Natural killer cell (primary cell): ENCODE data around the gene PDE4B. TPM values are rescaled to one million over a fixed set of nuclear protein-coding genes. Genes with fewer than 3 reads are reported as not detected.

Experiments used
- ATAC-seq, 3 donors: fragments of 150-1000 bp in 2 of 3; fragments of 200-7000 bp in 1 of 3; cut with Tn5 transposase; 1 replicate in 1 of 3; 2 replicates in 2 of 3; pipeline ENCODE4 v1.10.0; 2021; ENCODE audit warnings: mild to moderate bottlenecking in 2 of 3, moderate library complexity in 2 of 3
- DNase-seq, 2 donors: peaks; one replicate each; pipeline versions ENCODE4 v3.0.0 to v3.0.0-alpha.2; 2013 to 2021; ENCODE audit warnings: mixed read lengths in 1 of 2
- H3K27ac ChIP-seq: one replicate; pipeline ENCODE4 v1.5.1; 2013; ENCODE audit warnings: mild to moderate bottlenecking, low read length
- H3K27me3 ChIP-seq: one replicate; pipeline ENCODE4 v1.6.1; 2013; ENCODE audit warnings: low read length; ENCODE audit not compliant: control insufficient read depth, insufficient read depth
- H3K36me3 ChIP-seq: one replicate; pipeline ENCODE4 v1.6.1; 2013; ENCODE audit warnings: low read length; ENCODE audit not compliant: control insufficient read depth, insufficient read depth
- H3K4me1 ChIP-seq: one replicate; pipeline ENCODE4 v1.6.1; 2013; ENCODE audit warnings: low read length; ENCODE audit not compliant: control insufficient read depth, insufficient read depth
- H3K4me3 ChIP-seq: one replicate; pipeline ENCODE4 v1.5.1; 2013; ENCODE audit warnings: low read length
- H3K9me3 ChIP-seq: one replicate; pipeline ENCODE4 v1.6.1; 2013; ENCODE audit warnings: low read length; ENCODE audit not compliant: control insufficient read depth, insufficient read depth
- H3K27ac Mint-ChIP-seq, 2 donors: one replicate each; pipeline ENCODE4 v1.8.0; 2022; ENCODE audit warnings: mild to moderate bottlenecking in 2 of 2, mixed read lengths in 2 of 2, moderate library complexity in 1 of 2
- H3K27me3 Mint-ChIP-seq, 2 donors: one replicate each; pipeline ENCODE4 v1.8.0; 2022; ENCODE audit warnings: low read depth in 2 of 2, mixed read lengths in 2 of 2
- H3K36me3 Mint-ChIP-seq: one replicate; pipeline ENCODE4 v1.8.0; 2022; ENCODE audit warnings: mixed read lengths
- H3K4me1 Mint-ChIP-seq, 2 donors: one replicate each; pipeline ENCODE4 v1.8.0; 2022; ENCODE audit warnings: mixed read lengths in 2 of 2
- H3K4me3 Mint-ChIP-seq: one replicate; pipeline ENCODE4 v1.8.0; 2022; ENCODE audit warnings: mild to moderate bottlenecking, moderate library complexity, mixed read lengths
- H3K9me3 Mint-ChIP-seq, 2 donors: one replicate each; pipeline ENCODE4 v1.8.0; 2022; ENCODE audit warnings: mixed read lengths in 2 of 2
- CTCF ChIP-seq: fragments of 200-600 bp; IDR thresholded peaks from one replicate; pipeline ENCODE4 v1.8.0; 2022; ENCODE audit warnings: antibody characterized with exemption
- WGBS: methylation state at CpG from one replicate; pipeline ENCODE4 v1.1.7; 2013; ENCODE audit warnings: missing lambda C conversion rate; ENCODE audit not compliant: insufficient coverage; 5-methylcytosine and 5-hydroxymethylcytosine counted together
- intact Hi-C: fragments of 100-400 bp; cut with micrococcal nuclease; formaldehyde crosslinking; loops from one replicate; pipeline ENCODE4 v1.14.2; 2022
- total RNA-seq, 4 donors: library from RNA; stranded (reverse); fragments of 120-200 nt in 1 of 4; gene quantifications; one replicate each; pipeline versions ENCODE4 v1.2.3 to v1.2.4, GENCODE V29; 2013 to 2022

Gene PDE4B
- total RNA-seq, 3 donors from 2014 or later (not counting 1 experiment from before 2014, with no cell fraction given), result 18.0 to 42.4 (median 25.5) TPM

GRCh38 chr1:66276218-66276617, 483.5 kb downstream of the PDE4B start:
- Mint-ChIP-seq H3K4me1 (peaks cover 29 to 31% of the 10 kb centered on the region in 2 donors), H3K27me3 (peaks cover 0 to 21% of the 10 kb centered on the region in 2 donors), H3K4me3 (peak overlapping the region; percentile 69), H3K9me3 (no peaks in the 10 kb centered on the region), H3K27ac (peak overlapping the region; percentile 64 to 74), H3K36me3 (no peaks in the 10 kb centered on the region)
- TF ChIP-seq CTCF, result no peak
- Histone ChIP-seq H3K36me3 (no peaks in the 10 kb centered on the region), H3K27ac (peak overlapping the region; percentile 25), H3K4me3 (no peak overlapping the region), H3K27me3 (no peaks in the 10 kb centered on the region), H3K9me3 (no peaks in the 10 kb centered on the region), H3K4me1 (peaks cover 24% of the 10 kb centered on the region)
- intact Hi-C loops, result loop anchor here (5.0 kb wide), 1 partner anchor 56 kb away; no protein-coding TSS in a partner anchor
- no CpG with 5 or more reads among the region's 3 CpGs for WGBS
- ATAC-seq (peak; percentile 57 to 81 (median 75)), DNase-seq (peak in 1 of 2 donors; percentile 65)

GRCh38 chr1:66278260-66279021, 485.7 kb downstream of the PDE4B start:
- DNase-seq, result no peak
- ATAC-seq, result no peak
- Mint-ChIP-seq H3K4me1 (peaks cover 29 to 31% of the 10 kb centered on the region in 2 donors), H3K27me3 (peaks cover 0 to 15% of the 10 kb centered on the region in 2 donors), H3K36me3 (no peaks in the 10 kb centered on the region), H3K9me3 (no peaks in the 10 kb centered on the region), H3K4me3 (no peak overlapping the region), H3K27ac (no peak overlapping the region)
- H3K27me3 ChIP-seq, result no peaks in the 10 kb centered on the region
- TF ChIP-seq CTCF, result no peak
- intact Hi-C loops, result loop anchor here (5.0 kb wide), 1 partner anchor 54 kb away; no protein-coding TSS in a partner anchor
- H3K4me1 ChIP-seq, result peaks cover 24% of the 10 kb centered on the region
- 64% methylated on average over 7 of the region's 7 CpGs for WGBS
- no peak overlapping the region for H3K27ac ChIP-seq
- no peaks in the 10 kb centered on the region for H3K36me3 ChIP-seq
- H3K9me3 ChIP-seq, result no peaks in the 10 kb centered on the region
- no peak overlapping the region for H3K4me3 ChIP-seq

- Histone ChIP-seq H3K9me3 (no peaks in the 10 kb centered on the region), H3K27me3 (no peaks in the 10 kb centered on the region), H3K4me1 (peaks cover 12% of the 10 kb centered on the region), H3K36me3 (no peaks in the 10 kb centered on the region), H3K4me3 (no peak overlapping the region), H3K27ac (peak overlapping the region; percentile 73)
- Mint-ChIP-seq H3K4me3 (no peak overlapping the region), H3K4me1 (peaks cover 19% of the 10 kb centered on the region in 2 donors), H3K9me3 (no peaks in the 10 kb centered on the region), H3K36me3 (no peaks in the 10 kb centered on the region), H3K27ac (no peak overlapping the region), H3K27me3 (peaks cover 0 to 16% of the 10 kb centered on the region in 2 donors)
- DNase-seq, result no peak
- ATAC-seq, result no peak
- WGBS, result 92% methylated on average over 3 of the region's 3 CpGs
- TF ChIP-seq CTCF, result no peak
- intact Hi-C loops, result no loop called here
These were observed 489.1 kb downstream of the PDE4B start for GRCh38 chr1:66281808-66282207.
